Naive thymus-derived CD4-positive, alpha-beta T cell (primary cell): ENCODE measurements around the gene OR10G4. TPM values are rescaled to one million over a fixed set of nuclear protein-coding genes. Genes with fewer than 3 reads are reported as not detected.

Experiments
- ATAC-seq: fragments of 150-1000 bp; cut with Tn5 transposase; 2 replicates; pipeline ENCODE4 v1.10.0; 2021; ENCODE audit warnings: mild to moderate bottlenecking, moderate library complexity
- CTCF ChIA-PET: fragments of 350-600 bp; sonication (Branson Sonifier 250); formaldehyde crosslinking; loops from one replicate; lab custom pipeline; 2021; ENCODE audit warnings: antibody characterized with exemption; lab: Charles Lee
- POLR2A ChIA-PET: fragments of 350-600 bp; sonication (Branson Sonifier 250); formaldehyde crosslinking; loops from one replicate; lab custom pipeline; 2021; ENCODE audit warnings: antibody characterized with exemption, inconsistent platforms; lab: Charles Lee
- DNase-seq, 9 donors: peaks; one replicate each; pipeline versions ENCODE4 v3.0.0 to v3.0.0-alpha.2; 2020 to 2022; ENCODE audit warnings: mixed read lengths in 1 of 9
- H3K27ac ChIP-seq: one replicate; pipeline ENCODE4 v1.7.0; 2013; ENCODE audit warnings: mild to moderate bottlenecking, low read depth, low read length, moderate library complexity
- H3K27me3 ChIP-seq, 2 donors: one replicate each; pipeline ENCODE4 v1.7.0; 2013; ENCODE audit warnings: low read length in 2 of 2, mild to moderate bottlenecking in 2 of 2, moderate library complexity in 2 of 2; ENCODE audit not compliant: control insufficient read depth in 2 of 2, insufficient read depth in 2 of 2
- H3K36me3 ChIP-seq, 3 experiments: 1 replicate in 2 of 3; 2 replicates in 1 of 3; pipeline ENCODE4 v1.7.0; 2013; ENCODE audit warnings: low read length in 3 of 3, mild to moderate bottlenecking in 3 of 3, moderate library complexity in 1 of 3; ENCODE audit not compliant: insufficient read depth in 3 of 3, control insufficient read depth in 2 of 3
- H3K4me1 ChIP-seq, 2 donors: one replicate each; pipeline ENCODE4 v1.7.0; 2013; ENCODE audit warnings: low read length in 2 of 2, mild to moderate bottlenecking in 2 of 2, moderate library complexity in 1 of 2; ENCODE audit not compliant: control insufficient read depth in 2 of 2, insufficient read depth in 2 of 2
- H3K4me3 ChIP-seq: 2 replicates; pipeline ENCODE4 v1.7.0; 2013; ENCODE audit warnings: mild to moderate bottlenecking, low read length
- H3K9me3 ChIP-seq, 3 experiments: 1 replicate in 2 of 3; 2 replicates in 1 of 3; pipeline ENCODE4 v1.7.0; 2013; ENCODE audit warnings: low read length in 3 of 3; ENCODE audit not compliant: control insufficient read depth in 2 of 3
- H3K27ac Mint-ChIP-seq, 9 donors: one replicate each; pipeline ENCODE4 v1.8.0; 2020 to 2022; ENCODE audit warnings: mixed read lengths in 9 of 9, mild to moderate bottlenecking in 8 of 9, moderate library complexity in 5 of 9, inconsistent platforms in 2 of 9
- H3K27me3 Mint-ChIP-seq, 5 donors: one replicate each; pipeline ENCODE4 v1.8.0; 2021 to 2022; ENCODE audit warnings: mixed read lengths in 5 of 5, mild to moderate bottlenecking in 1 of 5
- H3K36me3 Mint-ChIP-seq, 5 donors: one replicate each; pipeline ENCODE4 v1.8.0; 2020 to 2022; ENCODE audit warnings: mixed read lengths in 5 of 5, mild to moderate bottlenecking in 3 of 5, inconsistent platforms in 1 of 5
- H3K4me1 Mint-ChIP-seq, 7 donors: one replicate each; pipeline ENCODE4 v1.8.0; 2020 to 2022; ENCODE audit warnings: mixed read lengths in 7 of 7, mild to moderate bottlenecking in 3 of 7, inconsistent platforms in 1 of 7
- H3K4me3 Mint-ChIP-seq, 10 donors: one replicate each; pipeline ENCODE4 v1.8.0; 2020 to 2022; ENCODE audit warnings: mild to moderate bottlenecking in 10 of 10, mixed read lengths in 10 of 10, moderate library complexity in 6 of 10, inconsistent platforms in 2 of 10
- H3K9me3 Mint-ChIP-seq, 11 donors: one replicate each; pipeline ENCODE4 v1.8.0; 2020 to 2022; ENCODE audit warnings: mixed read lengths in 11 of 11, mild to moderate bottlenecking in 4 of 11, inconsistent platforms in 1 of 11, moderate library complexity in 1 of 11
- intact Hi-C, 2 donors: fragments of 100-400 bp; cut with micrococcal nuclease; formaldehyde crosslinking; loops; one replicate each; pipeline ENCODE4 v1.15.1; 2023
- polyA plus RNA-seq, 2 donors: library from polyadenylated mRNA; unstranded; fragments of 300-500 nt; fragmentation: Illumina TruSeq; gene quantifications; one replicate each; pipeline ENCODE4 v1.2.3, GENCODE V29; 2021
- total RNA-seq, 6 experiments: library from RNA in 5 of 6; stranded (reverse) in 5 of 6; gene quantifications; 1 replicate in 5 of 6; 2 replicates in 1 of 6; pipeline ENCODE4 v1.2.3 and lab custom pipeline; 2021 to 2026

OR10G4 gene
- total and polyA plus RNA-seq, 7 experiments from 2014 or later = not detected

DNA sequence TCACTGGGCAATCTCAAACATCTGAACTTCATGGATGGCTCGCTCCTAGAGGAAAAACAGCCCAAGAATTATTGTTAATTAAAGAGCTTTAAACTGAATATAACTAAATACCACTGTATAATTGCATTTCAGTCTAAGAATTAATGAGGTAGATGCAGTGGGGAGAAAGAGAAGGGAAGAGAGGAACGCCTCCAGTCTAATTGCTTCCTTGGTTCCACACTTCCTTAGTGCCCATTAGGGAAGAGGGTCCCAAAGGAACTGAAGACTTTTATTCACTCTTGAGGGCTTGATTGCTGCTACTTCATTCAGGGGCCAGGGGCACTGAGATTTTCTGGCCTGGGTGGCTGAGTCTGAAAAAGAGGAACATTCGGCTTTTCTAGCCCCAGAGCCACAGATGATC, 40.2 kb downstream of the OR10G4 start:
- ChIA-PET CTCF (no interaction called here), POLR2A (no interaction called here)
- no peak for ATAC-seq
- no peaks in the 10 kb centered on the region for H3K9me3 Mint-ChIP-seq
- no peaks in the 10 kb centered on the region for H3K36me3 Mint-ChIP-seq
- Histone ChIP-seq H3K27me3 (no peaks in the 10 kb centered on the region), H3K9me3 (no peaks in the 10 kb centered on the region), H3K36me3 (no peaks in the 10 kb centered on the region), H3K27ac (no peak overlapping the region), H3K4me3 (no peak overlapping the region), H3K4me1 (no peaks in the 10 kb centered on the region)
- no peaks in the 10 kb centered on the region for H3K4me1 Mint-ChIP-seq
- peaks cover 0 to 18% (median 12%) of the 10 kb centered on the region in 5 donors for H3K27me3 Mint-ChIP-seq
- intact Hi-C loops = no loop called here
- H3K4me3 Mint-ChIP-seq = no peak overlapping the region
- no peak for DNase-seq
- H3K27ac Mint-ChIP-seq = no peak overlapping the region

Other genes starting within 250 kb of the OR10G4 start
- gene OR6M1, start 206.6 kb upstream of the OR10G4 start, total RNA-seq = not detected
- not detected for gene OR6M1, start 206.6 kb upstream of the OR10G4 start, polyA plus RNA-seq
- not detected for gene TMEM225, start 127.3 kb upstream of the OR10G4 start, total RNA-seq
- not detected for gene TMEM225, start 127.3 kb upstream of the OR10G4 start, polyA plus RNA-seq
- gene OR8D4, start 110.8 kb upstream of the OR10G4 start, total RNA-seq = not detected
- not detected for gene OR8D4, start 110.8 kb upstream of the OR10G4 start, polyA plus RNA-seq
- gene OR4D5, start 73.4 kb upstream of the OR10G4 start, total RNA-seq = not detected
- not detected for gene OR4D5, start 73.4 kb upstream of the OR10G4 start, polyA plus RNA-seq
- not detected for gene OR6T1, start 69.2 kb upstream of the OR10G4 start, total RNA-seq
- gene OR6T1, start 69.2 kb upstream of the OR10G4 start, polyA plus RNA-seq = not detected
- gene OR10S1, start 35.2 kb upstream of the OR10G4 start, total RNA-seq = not detected
- not detected for gene OR10S1, start 35.2 kb upstream of the OR10G4 start, polyA plus RNA-seq
- gene OR10G6, start 17.8 kb upstream of the OR10G4 start, total RNA-seq = not detected
- gene OR10G6, start 17.8 kb upstream of the OR10G4 start, polyA plus RNA-seq = not detected
- gene OR10G9, start 10.0 kb downstream of the OR10G4 start, total RNA-seq = not detected
- gene OR10G9, start 10.0 kb downstream of the OR10G4 start, polyA plus RNA-seq = not detected
- not detected for gene OR10G8, start 13.8 kb downstream of the OR10G4 start, total RNA-seq
- not detected for gene OR10G8, start 13.8 kb downstream of the OR10G4 start, polyA plus RNA-seq
- gene OR10G7, start 28.3 kb downstream of the OR10G4 start, total RNA-seq = not detected
- gene OR10G7, start 28.3 kb downstream of the OR10G4 start, polyA plus RNA-seq = not detected
- gene VWA5A, start 102.5 kb downstream of the OR10G4 start, total RNA-seq = 10 to 100 TPM in 1 of 5 experiments, 1 to 10 TPM in 4; 5.2 to 10.2 (median 8.3) TPM
- gene VWA5A, start 102.5 kb downstream of the OR10G4 start, polyA plus RNA-seq = 10 to 100 TPM; 10.8 to 11.7 TPM
- gene OR10D3, start 170.3 kb downstream of the OR10G4 start, total RNA-seq = not detected
- not detected for gene OR10D3, start 170.3 kb downstream of the OR10G4 start, polyA plus RNA-seq
- gene OR8G1, start 228.1 kb downstream of the OR10G4 start, total RNA-seq = not detected
- gene OR8G1, start 228.1 kb downstream of the OR10G4 start, polyA plus RNA-seq = not detected
- gene OR8G5, start 243.4 kb downstream of the OR10G4 start, total RNA-seq = not detected
- not detected for gene OR8G5, start 243.4 kb downstream of the OR10G4 start, polyA plus RNA-seq